ENCODE data around the gene PLD1. TPM values are rescaled to one million over a fixed set of nuclear protein-coding genes. Genes with fewer than 3 reads are reported as not detected.

The PLD1 gene
- total RNA-seq, 1 donor = 19.4 TPM

DNA sequence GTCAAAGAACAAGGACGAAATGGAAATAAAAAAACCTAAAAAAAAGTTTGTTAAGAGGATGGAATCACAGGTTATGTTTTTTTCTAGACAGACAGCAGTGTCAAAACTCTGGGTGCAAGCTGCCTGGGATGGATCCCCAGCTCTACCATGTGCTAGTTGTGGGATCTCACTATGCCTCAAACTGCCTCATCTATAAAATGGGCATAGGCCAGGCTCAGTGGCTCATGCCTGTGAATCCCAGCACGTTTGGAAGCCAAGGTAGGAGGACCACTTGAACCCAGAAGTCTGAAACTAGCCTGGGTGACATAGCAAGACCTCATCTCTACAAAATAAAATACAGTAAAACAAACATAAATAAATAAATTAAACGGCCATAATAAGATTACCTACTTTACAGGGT lies 4.6 kb downstream of the PLD1 start:
- TF ChIP-seq, protein P1, sequence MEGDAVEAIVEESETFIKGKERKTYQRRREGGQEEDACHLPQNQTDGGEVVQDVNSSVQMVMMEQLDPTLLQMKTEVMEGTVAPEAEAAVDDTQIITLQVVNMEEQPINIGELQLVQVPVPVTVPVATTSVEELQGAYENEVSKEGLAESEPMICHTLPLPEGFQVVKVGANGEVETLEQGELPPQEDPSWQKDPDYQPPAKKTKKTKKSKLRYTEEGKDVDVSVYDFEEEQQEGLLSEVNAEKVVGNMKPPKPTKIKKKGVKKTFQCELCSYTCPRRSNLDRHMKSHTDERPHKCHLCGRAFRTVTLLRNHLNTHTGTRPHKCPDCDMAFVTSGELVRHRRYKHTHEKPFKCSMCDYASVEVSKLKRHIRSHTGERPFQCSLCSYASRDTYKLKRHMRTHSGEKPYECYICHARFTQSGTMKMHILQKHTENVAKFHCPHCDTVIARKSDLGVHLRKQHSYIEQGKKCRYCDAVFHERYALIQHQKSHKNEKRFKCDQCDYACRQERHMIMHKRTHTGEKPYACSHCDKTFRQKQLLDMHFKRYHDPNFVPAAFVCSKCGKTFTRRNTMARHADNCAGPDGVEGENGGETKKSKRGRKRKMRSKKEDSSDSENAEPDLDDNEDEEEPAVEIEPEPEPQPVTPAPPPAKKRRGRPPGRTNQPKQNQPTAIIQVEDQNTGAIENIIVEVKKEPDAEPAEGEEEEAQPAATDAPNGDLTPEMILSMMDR (IDR thresholded peaks at IDR 0.05; ENCODE audit: insufficient read depth, low read depth, low read length) = no peak
- DNase-seq (ENCODE audit: low read depth) = no peak
- H3K4me3 ChIP-seq (ENCODE audit: low read depth, low read length) = no peak overlapping the region

DNA sequence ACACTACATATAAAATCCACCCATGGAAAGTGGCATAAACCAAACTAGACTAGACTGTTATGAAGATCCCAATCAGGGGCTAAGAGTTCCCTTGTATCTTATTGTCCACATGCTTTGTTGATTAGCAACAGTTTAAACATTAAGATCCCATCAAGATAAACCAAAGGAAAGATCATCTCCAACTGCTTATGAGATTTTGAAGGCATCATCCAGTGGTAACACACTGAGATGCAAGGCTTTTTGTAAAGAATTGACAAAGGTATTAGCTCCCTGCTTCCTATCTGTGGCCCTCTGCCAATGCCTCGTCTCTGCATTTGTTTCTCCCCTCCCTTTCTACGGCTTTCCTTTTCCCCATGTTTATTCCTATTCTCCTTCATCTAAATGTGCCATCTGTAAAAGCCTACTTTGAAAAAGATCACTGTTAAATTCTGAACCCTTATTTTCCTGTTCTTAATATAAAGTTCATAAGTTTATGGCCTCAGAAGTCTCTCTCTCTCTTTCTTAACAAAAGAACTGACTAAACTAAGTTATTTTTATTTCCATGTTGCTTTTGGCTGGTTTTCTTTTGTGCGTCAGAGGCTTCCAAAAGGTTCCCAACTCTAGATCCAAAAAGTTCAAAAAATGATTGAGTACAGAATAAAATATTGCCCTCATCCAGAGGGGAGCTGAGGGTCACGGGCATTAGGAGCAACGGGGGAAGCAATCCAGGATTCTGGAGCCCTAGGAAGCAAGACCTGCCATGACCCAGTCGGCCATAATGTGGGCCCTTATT lies 5.5 kb downstream of the PLD1 start:
- peak; percentile 65 for DNase-seq (ENCODE audit: low read depth)
- no peak overlapping the region for H3K4me3 ChIP-seq (ENCODE audit: low read depth, low read length)
- TF ChIP-seq, protein P1 (IDR thresholded peaks at IDR 0.05; ENCODE audit: insufficient read depth, low read depth, low read length) = no peak

DNA sequence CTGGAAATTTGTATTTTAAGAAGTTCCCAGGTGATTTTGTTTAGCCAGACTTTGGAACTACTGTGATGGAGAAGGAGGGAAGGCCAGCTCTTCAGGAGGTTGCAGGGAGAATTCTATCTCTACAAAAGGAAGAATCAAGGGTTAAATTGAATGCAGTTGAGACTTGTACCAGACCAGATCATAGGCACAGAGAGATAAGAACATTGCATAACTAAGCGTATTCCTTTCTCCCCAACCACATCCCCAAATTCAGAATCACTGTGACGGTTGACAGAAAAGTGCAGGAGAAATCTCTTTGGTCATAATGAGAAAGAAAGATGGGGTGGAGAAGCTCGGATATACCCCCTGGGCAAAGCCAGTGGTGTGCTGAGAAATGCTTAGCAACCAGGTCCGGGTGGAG lies 7.2 kb downstream of the PLD1 start:
- no peak overlapping the region for H3K4me3 ChIP-seq (ENCODE audit: low read depth, low read length)
- TF ChIP-seq, protein P1 (IDR thresholded peaks at IDR 0.05; ENCODE audit: insufficient read depth, low read depth, low read length) = no peak
- DNase-seq (ENCODE audit: low read depth) = no peak

DNA sequence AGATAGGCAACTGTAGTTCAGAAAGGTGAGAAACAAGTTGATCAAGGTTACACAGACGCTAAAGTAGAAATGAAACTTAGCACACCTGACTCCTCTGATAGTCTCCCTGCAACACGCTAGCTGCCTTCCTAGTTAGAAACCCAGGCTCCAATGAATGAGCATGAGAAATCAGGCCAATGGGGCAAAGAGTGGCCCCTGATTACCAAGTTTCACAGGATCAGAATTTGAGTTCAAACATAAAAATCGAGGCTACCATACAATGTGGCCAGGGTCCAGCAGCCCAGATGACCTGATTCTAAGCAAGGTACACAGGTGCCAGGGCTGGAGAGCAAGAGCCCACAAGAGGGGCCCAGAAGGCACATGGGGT lies 7.7 kb downstream of the PLD1 start:
- no peak overlapping the region for H3K4me3 ChIP-seq (ENCODE audit: low read depth, low read length)
- TF ChIP-seq, protein P1 (IDR thresholded peaks at IDR 0.05; ENCODE audit: insufficient read depth, low read depth, low read length) = no peak
- DNase-seq (ENCODE audit: low read depth) = no peak

DNA sequence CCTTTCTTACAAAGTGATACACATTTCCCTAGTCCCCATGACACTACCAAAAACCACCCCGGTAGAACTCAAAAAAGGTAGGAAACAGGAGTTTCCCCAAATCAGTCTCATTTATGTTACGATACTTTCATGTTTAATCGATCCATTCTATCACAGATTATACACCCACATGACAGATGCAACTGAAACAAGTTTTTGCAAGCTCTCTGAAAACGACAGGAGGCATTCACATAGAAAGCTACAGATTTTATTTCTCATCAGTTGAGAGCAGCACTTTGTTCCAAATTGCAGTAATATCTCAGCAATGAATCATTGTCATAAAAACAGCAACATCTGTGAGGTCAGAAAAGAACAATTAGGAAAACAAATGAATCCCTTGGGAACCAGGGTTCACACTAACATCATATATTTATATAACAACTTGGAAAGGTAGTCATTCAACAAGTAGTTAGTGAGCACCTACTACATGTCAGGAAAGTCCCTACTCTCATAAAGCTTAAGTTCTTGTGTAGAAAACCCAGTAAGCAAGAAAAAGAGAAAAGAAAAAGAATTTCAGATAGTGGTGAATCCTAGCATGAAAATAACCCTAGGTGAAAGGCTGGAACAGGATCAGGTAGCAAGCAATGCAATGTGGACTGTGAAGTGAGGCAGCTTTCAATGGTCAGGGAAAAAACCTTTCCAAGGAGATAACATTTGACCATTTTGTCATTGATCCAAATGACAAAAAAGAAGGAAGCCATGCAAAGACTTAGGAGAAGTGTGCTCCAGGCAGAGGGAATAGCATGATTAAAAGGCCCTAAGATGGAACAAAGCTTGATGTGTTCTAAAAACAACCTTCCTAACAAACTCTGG lies 8.3 kb downstream of the PLD1 start:
- DNase-seq (ENCODE audit: low read depth) = peak; percentile 95
- TF ChIP-seq, protein P1 (IDR thresholded peaks at IDR 0.05; ENCODE audit: insufficient read depth, low read depth, low read length) = no peak
- H3K4me3 ChIP-seq (ENCODE audit: low read depth, low read length) = no peak overlapping the region

DNA sequence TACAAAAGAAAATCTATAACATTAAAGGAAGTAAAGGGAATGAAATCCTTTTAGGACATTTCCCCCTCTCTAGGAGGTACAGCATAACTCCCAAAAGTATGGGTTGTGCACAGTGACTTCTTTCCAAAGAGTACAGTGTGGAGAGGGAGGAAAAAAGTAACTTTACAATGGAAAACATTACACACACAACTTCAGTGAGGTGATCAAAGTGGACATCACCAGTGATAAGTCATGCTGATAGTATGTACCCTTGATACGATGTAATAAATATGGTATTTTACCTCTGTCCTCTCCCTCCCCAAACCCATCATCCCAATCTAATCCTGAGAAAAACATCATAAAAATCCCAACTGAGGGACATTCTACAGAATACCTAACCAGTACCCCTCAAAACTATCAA lies 10.8 kb downstream of the PLD1 start:
- DNase-seq (ENCODE audit: low read depth) = no peak
- TF ChIP-seq, protein P1 (IDR thresholded peaks at IDR 0.05; ENCODE audit: insufficient read depth, low read depth, low read length) = no peak
- H3K4me3 ChIP-seq (ENCODE audit: low read depth, low read length) = no peak overlapping the region
